ENCODE results near the gene LRRFIP2. TPM values are rescaled to one million over a fixed set of nuclear protein-coding genes. Genes with fewer than 3 reads are reported as not detected.
"Not testable (repeated sequence)": the region's sequence is repeated elsewhere in the genome, so short reads cannot be mapped to it uniquely, and the experiment has no call there.

LRRFIP2 gene
- total RNA-seq, 4 donors from 2014 or later, result 41.8 to 78.8 (median 55.0) TPM

GRCh38 chr3:37217098-37217849, 42.9 kb upstream of the LRRFIP2 start:
- no peak for TF ChIP-seq CTCF (IDR thresholded peaks at IDR 0.05)
- DNase-seq (ENCODE audit: low spot score), result no peak
- no peak for ATAC-seq (ENCODE audit: low FRiP score)

DNA sequence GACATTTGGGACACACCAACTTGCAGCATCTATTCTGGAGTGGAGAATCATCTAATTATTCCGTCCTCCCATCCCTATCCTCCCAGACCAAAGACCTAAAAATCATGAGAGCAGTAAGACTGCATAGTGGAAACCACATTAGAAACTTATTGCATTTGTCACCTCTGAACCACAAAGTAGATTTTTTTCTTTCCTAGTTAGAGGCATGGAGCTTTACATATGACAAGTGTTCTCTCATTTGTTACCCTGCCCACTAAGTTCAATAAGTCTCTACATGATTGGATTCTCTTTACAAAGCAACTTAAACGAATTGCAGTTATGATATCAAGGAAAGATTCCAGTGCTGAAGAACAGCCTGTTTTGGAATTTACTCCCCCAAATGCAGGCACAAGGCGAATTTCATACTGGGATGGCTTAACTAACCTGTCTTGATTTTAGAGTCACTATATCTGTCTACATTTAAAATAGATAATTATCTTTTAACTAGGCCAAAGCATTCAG, 42.3 kb upstream of the LRRFIP2 start:
- TF ChIP-seq CTCF (IDR thresholded peaks at IDR 0.05), result no peak
- no peak for ATAC-seq (ENCODE audit: low FRiP score)

GRCh38 chr3:37214076-37214475, 39.7 kb upstream of the LRRFIP2 start:
- no peak for TF ChIP-seq CTCF (IDR thresholded peaks at IDR 0.05)
- ATAC-seq (ENCODE audit: low FRiP score), result no peak
- no peak for DNase-seq (ENCODE audit: low spot score)

More for the DNA sequence above, 42.3 kb upstream of the LRRFIP2 start:
- no peak for DNase-seq (ENCODE audit: low spot score)

DNA sequence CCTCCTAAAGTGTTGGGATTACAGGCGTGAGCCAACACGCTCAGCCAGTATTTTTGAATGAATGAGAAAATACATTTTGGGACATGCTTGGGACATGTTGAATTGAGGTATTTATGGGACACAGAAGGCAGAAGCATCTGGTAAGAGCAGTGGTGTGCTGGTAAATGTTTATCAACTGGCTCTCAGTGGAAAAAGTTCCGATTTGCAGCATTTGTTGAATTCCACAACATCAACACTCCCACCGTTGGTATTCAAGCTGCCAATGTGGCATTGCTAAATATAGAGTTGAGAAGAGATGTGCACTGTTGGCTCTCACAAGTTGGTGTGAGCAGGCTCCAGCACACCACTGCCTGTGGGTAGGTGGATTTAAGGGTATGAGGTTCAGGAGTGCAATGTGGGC, 35.8 kb upstream of the LRRFIP2 start:
- DNase-seq (ENCODE audit: low spot score), result no peak
- no peak for ATAC-seq (ENCODE audit: low FRiP score)
- TF ChIP-seq CTCF (IDR thresholded peaks at IDR 0.05), result no peak

GRCh38 chr3:37208576-37208975, 34.2 kb upstream of the LRRFIP2 start:
- ATAC-seq (ENCODE audit: low FRiP score); DNase-seq (ENCODE audit: low spot score): not testable (repeated sequence)

GRCh38 chr3:37208008-37208407, 33.6 kb upstream of the LRRFIP2 start:
- DNase-seq (ENCODE audit: low spot score); ATAC-seq (ENCODE audit: low FRiP score): not testable (repeated sequence)

GRCh38 chr3:37206041-37206440, 31.7 kb upstream of the LRRFIP2 start:
- ATAC-seq (ENCODE audit: low FRiP score); DNase-seq (ENCODE audit: low spot score): not testable (repeated sequence)

GRCh38 chr3:37204314-37204713, 29.9 kb upstream of the LRRFIP2 start:
- ATAC-seq (ENCODE audit: low FRiP score), result no peak
- no peak for DNase-seq (ENCODE audit: low spot score)
- no peak for TF ChIP-seq CTCF (IDR thresholded peaks at IDR 0.05)
